Endodermal cell (in vitro differentiated cells): ENCODE data around the gene SERPINA9. TPM values are rescaled to one million over a fixed set of nuclear protein-coding genes. Genes with fewer than 3 reads are reported as not detected.

Experiments
- DNase-seq: peaks from one replicate; pipeline ENCODE4 v3.0.0-alpha.2; 2017
- H3K27ac ChIP-seq: 2 replicates; pipeline ENCODE4 v1.5.1; 2013; ENCODE audit warnings: mild to moderate bottlenecking, low read depth, low read length, moderate library complexity
- H3K27me3 ChIP-seq: 2 replicates; pipeline ENCODE4 v1.6.1; 2013; ENCODE audit warnings: mild to moderate bottlenecking, low read length, moderate library complexity; ENCODE audit not compliant: insufficient read depth, control insufficient read depth, poor library complexity, severe bottlenecking
- H3K36me3 ChIP-seq: 2 replicates; pipeline ENCODE4 v1.7.0; 2013; ENCODE audit warnings: mild to moderate bottlenecking, low read length, moderate library complexity; ENCODE audit not compliant: control insufficient read depth, insufficient read depth
- H3K4me1 ChIP-seq: one replicate; pipeline ENCODE4 v1.7.0; 2013; ENCODE audit warnings: low read length; ENCODE audit not compliant: control insufficient read depth, insufficient read depth
- H3K4me3 ChIP-seq: 2 replicates; pipeline ENCODE4 v1.5.1; 2013; ENCODE audit warnings: mild to moderate bottlenecking, low read length, moderate library complexity
- H3K9ac ChIP-seq: 2 replicates; pipeline ENCODE4 v1.6.1; 2013; ENCODE audit warnings: mild to moderate bottlenecking, low read length, moderate library complexity; ENCODE audit not compliant: poor library complexity, severe bottlenecking; ENCODE audit errors: extremely low read depth
- H3K9me3 ChIP-seq: 2 replicates; pipeline ENCODE4 v1.6.1; 2013; ENCODE audit warnings: mild to moderate bottlenecking, low read length, moderate library complexity; ENCODE audit not compliant: control insufficient read depth
- H3K27ac Mint-ChIP-seq: 2 replicates; pipeline ENCODE4 v1.8.0; 2020; ENCODE audit warnings: mixed read lengths
- H3K27me3 Mint-ChIP-seq: 2 replicates; pipeline ENCODE4 v1.8.0; 2021; ENCODE audit warnings: mild to moderate bottlenecking, mixed read lengths; ENCODE audit not compliant: insufficient read depth
- H3K36me3 Mint-ChIP-seq: 2 replicates; pipeline ENCODE4 v1.8.0; 2020; ENCODE audit warnings: low read depth, mixed read lengths
- H3K4me1 Mint-ChIP-seq: 2 replicates; pipeline ENCODE4 v1.8.0; 2020; ENCODE audit warnings: mixed read lengths
- H3K4me3 Mint-ChIP-seq: 2 replicates; pipeline ENCODE4 v1.8.0; 2020; ENCODE audit warnings: mild to moderate bottlenecking, moderate library complexity, mixed read lengths
- H3K9me3 Mint-ChIP-seq: 2 replicates; pipeline ENCODE4 v1.8.0; 2020; ENCODE audit warnings: mild to moderate bottlenecking, mixed read lengths
- WGBS, 2 experiments: methylation state at CpG; one replicate each; pipeline versions ENCODE4 v1.1.5 to v1.1.7; 2013; ENCODE audit warnings: missing lambda C conversion rate in 2 of 2, mixed read lengths in 1 of 2; ENCODE audit not compliant: insufficient coverage in 1 of 2, insufficient read length in 1 of 2; 5-methylcytosine and 5-hydroxymethylcytosine counted together
- total RNA-seq, 2 donors: library from RNA; stranded (reverse); fragmentation: NEBNext Ultra II Directional in 1 of 2; extraction: Animal tissue kit (Norgen Biotek cat#: 25700) in 1 of 2; gene quantifications; 2 replicates in 1 of 2; 3 replicates in 1 of 2; pipeline ENCODE4 v1.2.1, GENCODE V29; 2021
- TF ChIP-seq, protein P1 (sequence below): fragments of 200-600 bp; sonication (generic); conservative IDR thresholded peaks from 2 replicates; pipeline ENCODE4 v1.5.0; 2021; ENCODE audit warnings: antibody characterized with exemption, mild to moderate bottlenecking

Gene SERPINA9
- total RNA-seq, 2 donors from 2014 or later: not detected

GRCh38 chr14:94447206-94447605 is 28.8 kb downstream of the SERPINA9 start:
- H3K27ac Mint-ChIP-seq: no peak overlapping the region

DNA sequence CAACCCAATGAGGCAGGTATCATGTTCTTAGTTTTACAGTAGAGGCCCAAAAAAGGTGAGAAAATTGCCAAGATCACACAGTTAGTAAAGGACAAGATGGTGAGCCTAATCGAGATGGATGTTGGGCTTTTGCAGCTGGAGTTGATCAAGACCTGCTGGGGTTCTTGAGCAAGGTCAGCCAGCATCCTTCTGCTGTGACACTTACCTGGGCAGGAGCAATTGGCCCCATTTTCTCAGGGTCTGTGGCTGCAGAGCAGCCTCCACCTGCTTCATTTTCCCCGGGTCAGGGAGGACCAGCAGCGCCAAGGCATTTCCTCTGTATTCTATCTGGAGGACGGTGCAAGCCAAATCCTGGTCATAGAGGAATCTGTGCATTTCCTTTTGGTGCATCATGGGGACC is 29.9 kb downstream of the SERPINA9 start:
- H3K36me3 Mint-ChIP-seq: no peaks in the 10 kb centered on the region
- Histone ChIP-seq H3K36me3 (no peaks in the 10 kb centered on the region), H3K4me1 (no peaks in the 10 kb centered on the region), H3K27ac (no peak overlapping the region), H3K4me3 (no peak overlapping the region), H3K9ac (no peak overlapping the region), H3K9me3 (no peaks in the 10 kb centered on the region), H3K27me3 (no peaks in the 10 kb centered on the region)
- no peak overlapping the region for H3K4me3 Mint-ChIP-seq
- H3K4me1 Mint-ChIP-seq: peaks cover 3% of the 10 kb centered on the region
- H3K27ac Mint-ChIP-seq: no peak overlapping the region
- peaks cover 4% of the 10 kb centered on the region for H3K27me3 Mint-ChIP-seq
- H3K9me3 Mint-ChIP-seq: no peaks in the 10 kb centered on the region
- WGBS, 2 experiments: 71 to 78% methylated on average over 3 to 4 of the region's 4 CpGs
- TF ChIP-seq, protein P1, sequence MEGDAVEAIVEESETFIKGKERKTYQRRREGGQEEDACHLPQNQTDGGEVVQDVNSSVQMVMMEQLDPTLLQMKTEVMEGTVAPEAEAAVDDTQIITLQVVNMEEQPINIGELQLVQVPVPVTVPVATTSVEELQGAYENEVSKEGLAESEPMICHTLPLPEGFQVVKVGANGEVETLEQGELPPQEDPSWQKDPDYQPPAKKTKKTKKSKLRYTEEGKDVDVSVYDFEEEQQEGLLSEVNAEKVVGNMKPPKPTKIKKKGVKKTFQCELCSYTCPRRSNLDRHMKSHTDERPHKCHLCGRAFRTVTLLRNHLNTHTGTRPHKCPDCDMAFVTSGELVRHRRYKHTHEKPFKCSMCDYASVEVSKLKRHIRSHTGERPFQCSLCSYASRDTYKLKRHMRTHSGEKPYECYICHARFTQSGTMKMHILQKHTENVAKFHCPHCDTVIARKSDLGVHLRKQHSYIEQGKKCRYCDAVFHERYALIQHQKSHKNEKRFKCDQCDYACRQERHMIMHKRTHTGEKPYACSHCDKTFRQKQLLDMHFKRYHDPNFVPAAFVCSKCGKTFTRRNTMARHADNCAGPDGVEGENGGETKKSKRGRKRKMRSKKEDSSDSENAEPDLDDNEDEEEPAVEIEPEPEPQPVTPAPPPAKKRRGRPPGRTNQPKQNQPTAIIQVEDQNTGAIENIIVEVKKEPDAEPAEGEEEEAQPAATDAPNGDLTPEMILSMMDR: no peak
- DNase-seq: no peak

More at GRCh38 chr14:94447206-94447605, 28.8 kb downstream of the SERPINA9 start:
- H3K36me3 ChIP-seq: no peaks in the 10 kb centered on the region
- H3K27ac ChIP-seq: no peak overlapping the region
- no peaks in the 10 kb centered on the region for H3K9me3 ChIP-seq
- no peaks in the 10 kb centered on the region for H3K36me3 Mint-ChIP-seq
- TF ChIP-seq, protein P1: no peak
- H3K9me3 Mint-ChIP-seq: no peaks in the 10 kb centered on the region
- peaks cover 8% of the 10 kb centered on the region for H3K4me1 Mint-ChIP-seq
- DNase-seq: no peak
- H3K4me3 Mint-ChIP-seq: no peak overlapping the region
- H3K4me3 ChIP-seq: no peak overlapping the region
- peaks cover 4% of the 10 kb centered on the region for H3K27me3 Mint-ChIP-seq
- no peaks in the 10 kb centered on the region for H3K4me1 ChIP-seq
- no peaks in the 10 kb centered on the region for H3K27me3 ChIP-seq
- no peak overlapping the region for H3K9ac ChIP-seq
- 84 to 93% methylated on average over 2 to 3 of the region's 3 CpGs for WGBS, 2 experiments

- Histone ChIP-seq H3K4me3 (no peak overlapping the region), H3K27ac (no peak overlapping the region), H3K9me3 (no peaks in the 10 kb centered on the region), H3K36me3 (no peaks in the 10 kb centered on the region), H3K4me1 (no peaks in the 10 kb centered on the region), H3K9ac (no peak overlapping the region), H3K27me3 (no peaks in the 10 kb centered on the region)
- H3K27me3 Mint-ChIP-seq: peaks cover 2% of the 10 kb centered on the region
- no peaks in the 10 kb centered on the region for H3K9me3 Mint-ChIP-seq
- H3K4me3 Mint-ChIP-seq: no peak overlapping the region
- H3K27ac Mint-ChIP-seq: no peak overlapping the region
- 86 to 100% methylated on average over 1 of the region's 1 CpG for WGBS, 2 experiments
- no peaks in the 10 kb centered on the region for H3K4me1 Mint-ChIP-seq
- H3K36me3 Mint-ChIP-seq: no peaks in the 10 kb centered on the region
- TF ChIP-seq, protein P1: no peak
- DNase-seq: no peak
These were observed 31.0 kb downstream of the SERPINA9 start for GRCh38 chr14:94445003-94445402.
